Liver (tissue), 9 donors: ENCODE measurements around the gene AP5S1. TPM values are rescaled to one million over a fixed set of nuclear protein-coding genes. Genes with fewer than 3 reads are reported as not detected.

Experiments used
- DNase-seq: peaks from one replicate; pipeline ENCODE4 v3.0.0-alpha.2; 2017; ENCODE audit warnings: low spot score
- H3K27ac ChIP-seq, 2 donors: one replicate each; pipeline ENCODE4 v1.7.0; 2013; ENCODE audit warnings: inconsistent platforms in 2 of 2, low read length in 2 of 2, control low read depth in 1 of 2, low read depth in 1 of 2, mild to moderate bottlenecking in 1 of 2
- H3K27me3 ChIP-seq, 4 donors: one replicate each; pipeline versions ENCODE4 v1.6.1 to v1.7.0; 2013; ENCODE audit warnings: low read length in 3 of 4, inconsistent platforms in 1 of 4, mild to moderate bottlenecking in 1 of 4, moderate library complexity in 1 of 4; ENCODE audit not compliant: control insufficient read depth in 4 of 4, insufficient read depth in 4 of 4
- H3K36me3 ChIP-seq, 4 donors: one replicate each; pipeline versions ENCODE4 v1.6.1 to v1.7.0; 2013; ENCODE audit warnings: low read length in 3 of 4, mild to moderate bottlenecking in 3 of 4, low read depth in 1 of 4, moderate library complexity in 1 of 4; ENCODE audit not compliant: control insufficient read depth in 4 of 4, insufficient read depth in 3 of 4
- H3K4me1 ChIP-seq, 4 donors: one replicate each; pipeline versions ENCODE4 v1.6.1 to v1.7.0; 2013; ENCODE audit warnings: low read length in 3 of 4, mild to moderate bottlenecking in 3 of 4, moderate library complexity in 1 of 4; ENCODE audit not compliant: control insufficient read depth in 4 of 4, insufficient read depth in 4 of 4
- H3K4me3 ChIP-seq, 3 donors: one replicate each; pipeline versions ENCODE4 v1.6.1 to v1.7.0; 2013; ENCODE audit warnings: low read length in 3 of 3, control low read depth in 1 of 3, low read depth in 1 of 3, mild to moderate bottlenecking in 1 of 3
- H3K9ac ChIP-seq, 2 donors: one replicate each; pipeline ENCODE4 v1.7.0; 2013; ENCODE audit warnings: low read length in 2 of 2, mild to moderate bottlenecking in 2 of 2, moderate library complexity in 2 of 2, control low read depth in 1 of 2, low read depth in 1 of 2
- H3K9me3 ChIP-seq, 4 donors: one replicate each; pipeline versions ENCODE4 v1.6.1 to v1.7.0; 2013; ENCODE audit warnings: low read length in 3 of 4; ENCODE audit not compliant: control insufficient read depth in 4 of 4
- EGR1 ChIP-seq, 2 donors: IDR thresholded peaks; 2 replicates each; pipeline ENCODE4 v1.6.1; 2016 to 2018; ENCODE audit warnings: antibody characterized with exemption in 2 of 2, low read depth in 2 of 2
- FOXA1 ChIP-seq: IDR thresholded peaks from 2 replicates; pipeline ENCODE4 v1.6.1; 2016; ENCODE audit warnings: antibody characterized with exemption
- FOXA2 ChIP-seq: IDR thresholded peaks from 2 replicates; pipeline ENCODE4 v1.6.1; 2016; ENCODE audit warnings: antibody characterized with exemption
- GABPA ChIP-seq, 2 donors: IDR thresholded peaks in 1 of 2; conservative IDR thresholded peaks in 1 of 2; 2 replicates each; pipeline ENCODE4 v1.6.1; 2016; ENCODE audit warnings: antibody characterized with exemption in 2 of 2, mild to moderate bottlenecking in 1 of 2, moderate library complexity in 1 of 2
- HNF4A ChIP-seq, 2 donors: conservative IDR thresholded peaks; 2 replicates each; pipeline ENCODE4 v1.6.1; 2016; ENCODE audit warnings: antibody characterized with exemption in 2 of 2, mild to moderate bottlenecking in 2 of 2
- HNF4G ChIP-seq: IDR thresholded peaks from 2 replicates; pipeline ENCODE4 v1.6.1; 2016; ENCODE audit warnings: antibody characterized with exemption
- JUND ChIP-seq, 2 donors: IDR thresholded peaks; 2 replicates each; pipeline ENCODE4 v1.6.1; 2016; ENCODE audit warnings: antibody characterized with exemption in 2 of 2
- NR2F2 ChIP-seq: IDR thresholded peaks from 2 replicates; pipeline ENCODE4 v1.6.1; 2016; ENCODE audit warnings: antibody characterized with exemption
- RAD21 ChIP-seq, 2 donors: IDR thresholded peaks; 2 replicates each; pipeline ENCODE4 v1.6.1; 2016; ENCODE audit warnings: antibody characterized with exemption in 2 of 2, mild to moderate bottlenecking in 2 of 2
- RXRA ChIP-seq, 2 donors: IDR thresholded peaks; 2 replicates each; pipeline ENCODE4 v1.6.1; 2017 to 2018; ENCODE audit warnings: antibody characterized with exemption in 2 of 2, mild to moderate bottlenecking in 1 of 2
- SP1 ChIP-seq: IDR thresholded peaks from 2 replicates; pipeline ENCODE4 v1.6.1; 2018; ENCODE audit warnings: antibody characterized with exemption, mild to moderate bottlenecking
- TAF1 ChIP-seq: conservative IDR thresholded peaks from 2 replicates; pipeline ENCODE4 v1.6.1; 2016; ENCODE audit warnings: antibody characterized with exemption, mild to moderate bottlenecking
- YY1 ChIP-seq: IDR thresholded peaks from 2 replicates; pipeline ENCODE4 v1.6.1; 2016; ENCODE audit warnings: antibody characterized with exemption, mild to moderate bottlenecking
- WGBS: extraction: QIAGEN DNeasy Blood & Tissue Kit; methylation state at CpG from one replicate; pipeline ENCODE4 v1.1.7; 2013; 5-methylcytosine and 5-hydroxymethylcytosine counted together
- polyA plus RNA-seq, 2 donors: library from polyadenylated mRNA; stranded (reverse) in 1 of 2; unstranded in 1 of 2; fragments of 200-250 nt in 1 of 2; fragments of >200 nt in 1 of 2; fragmentation: Nextera tagmentation in 1 of 2; extraction: Ambion mirVana in 1 of 2; gene quantifications; one replicate each; pipeline versions ENCODE4 v1.2.1 to v1.2.3, GENCODE V29; 2013 to 2015
- total RNA-seq, 2 donors: library from RNA; depleted of rRNA; stranded (reverse); fragments of >200 nt; gene quantifications; one replicate each; pipeline ENCODE4 v1.2.3, GENCODE V29; 2014
- TF ChIP-seq, protein P1 (sequence below): IDR thresholded peaks from 2 replicates; pipeline ENCODE4 v1.6.1; 2016; ENCODE audit warnings: antibody characterized with exemption, mild to moderate bottlenecking
- TF ChIP-seq, protein P2 (sequence below): IDR thresholded peaks from 2 replicates; pipeline ENCODE4 v1.6.1; 2016; ENCODE audit warnings: antibody characterized with exemption
- TF ChIP-seq, protein P3 (sequence below): IDR thresholded peaks from 2 replicates; pipeline ENCODE4 v1.6.1; 2016; ENCODE audit warnings: antibody characterized with exemption
- TF ChIP-seq, protein P4 (sequence below): IDR thresholded peaks from 2 replicates; pipeline ENCODE4 v1.6.1; 2016; ENCODE audit warnings: antibody characterized with exemption
- TF ChIP-seq, protein P5 (sequence below): fragments of 150-350 bp; IDR thresholded peaks from 2 replicates; pipeline ENCODE4 v1.5.1; 2017; ENCODE audit warnings: improper control_type of control experiment, low read depth, low read length; ENCODE audit not compliant: missing input control
- donor health status: healthy.
- donor health status: healthy.
- donor health status: healthy.
- donor health status: healthy.
- donor health status: healthy.

AP5S1 gene
- total and polyA plus RNA-seq, 4 donors, result 9.1 to 14.5 (median 11.1) TPM

DNA sequence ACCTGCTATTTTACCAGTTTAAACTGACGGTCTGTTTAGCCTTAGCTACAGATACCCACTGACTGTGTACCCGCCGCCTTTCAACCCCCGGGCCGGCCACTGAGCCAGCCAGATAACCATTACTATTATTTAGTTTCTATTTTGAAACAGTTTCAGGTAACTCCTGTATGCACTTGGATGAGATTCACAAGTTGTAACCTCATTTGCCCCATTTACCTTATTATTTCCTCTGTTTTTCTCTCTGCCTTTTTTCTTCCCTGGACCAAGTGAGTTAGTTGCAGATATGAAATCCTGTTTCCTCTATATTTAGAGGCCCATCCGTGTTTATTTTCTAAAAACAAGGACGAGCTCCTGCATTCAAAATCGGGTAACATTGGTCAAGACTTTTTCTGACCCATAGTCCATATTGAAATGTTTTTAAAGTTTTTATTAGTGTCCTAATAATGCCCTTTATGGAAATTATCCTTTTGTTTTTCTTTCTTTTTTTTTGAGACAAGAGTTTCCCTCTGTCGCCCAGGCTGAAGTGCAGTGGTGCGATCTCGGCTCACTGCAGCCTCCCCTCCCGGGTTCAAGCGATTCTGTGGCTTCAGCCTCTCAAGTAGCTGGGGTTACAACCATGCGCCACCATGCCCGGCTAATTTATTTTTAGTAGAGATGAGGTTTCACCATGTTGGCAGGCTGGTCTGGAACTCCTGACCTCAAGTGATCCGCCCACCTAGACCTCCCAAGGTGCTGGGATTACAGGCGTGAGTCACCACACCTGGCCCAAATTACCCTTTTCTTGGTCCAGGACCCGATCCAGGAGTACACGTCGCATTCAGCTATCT is 767 bp downstream of the AP5S1 start:
- DNase-seq, result no peak
- peak overlapping the region; percentile 96 to 99 for H3K27ac ChIP-seq
- H3K4me1 ChIP-seq, result peaks cover 0 to 21% (median 13%) of the 10 kb centered on the region in 4 donors
- TF ChIP-seq HNF4G (no peak), YY1 (peak; percentile 10), FOXA2 (no peak), HNF4A (conservative IDR thresholded peaks at IDR 0.05) (no peak), TAF1 (peak; percentile 59), RAD21 (IDR thresholded peaks at IDR 0.05) (peak; percentile 34 to 47), NR2F2 (peak; percentile 31), RXRA (IDR thresholded peaks at IDR 0.05) (peak; percentile 26 to 40), SP1 (no peak), JUND (IDR thresholded peaks at IDR 0.05) (no peak), EGR1 (IDR thresholded peaks at IDR 0.05; ENCODE audit: low read depth in 2 of 2) (no peak), FOXA1 (no peak), GABPA (IDR thresholded peaks at IDR 0.05 in 1 of 2, conservative IDR thresholded peaks at IDR 0.05 in 1 of 2) (no peak)
- TF ChIP-seq, protein P1, sequence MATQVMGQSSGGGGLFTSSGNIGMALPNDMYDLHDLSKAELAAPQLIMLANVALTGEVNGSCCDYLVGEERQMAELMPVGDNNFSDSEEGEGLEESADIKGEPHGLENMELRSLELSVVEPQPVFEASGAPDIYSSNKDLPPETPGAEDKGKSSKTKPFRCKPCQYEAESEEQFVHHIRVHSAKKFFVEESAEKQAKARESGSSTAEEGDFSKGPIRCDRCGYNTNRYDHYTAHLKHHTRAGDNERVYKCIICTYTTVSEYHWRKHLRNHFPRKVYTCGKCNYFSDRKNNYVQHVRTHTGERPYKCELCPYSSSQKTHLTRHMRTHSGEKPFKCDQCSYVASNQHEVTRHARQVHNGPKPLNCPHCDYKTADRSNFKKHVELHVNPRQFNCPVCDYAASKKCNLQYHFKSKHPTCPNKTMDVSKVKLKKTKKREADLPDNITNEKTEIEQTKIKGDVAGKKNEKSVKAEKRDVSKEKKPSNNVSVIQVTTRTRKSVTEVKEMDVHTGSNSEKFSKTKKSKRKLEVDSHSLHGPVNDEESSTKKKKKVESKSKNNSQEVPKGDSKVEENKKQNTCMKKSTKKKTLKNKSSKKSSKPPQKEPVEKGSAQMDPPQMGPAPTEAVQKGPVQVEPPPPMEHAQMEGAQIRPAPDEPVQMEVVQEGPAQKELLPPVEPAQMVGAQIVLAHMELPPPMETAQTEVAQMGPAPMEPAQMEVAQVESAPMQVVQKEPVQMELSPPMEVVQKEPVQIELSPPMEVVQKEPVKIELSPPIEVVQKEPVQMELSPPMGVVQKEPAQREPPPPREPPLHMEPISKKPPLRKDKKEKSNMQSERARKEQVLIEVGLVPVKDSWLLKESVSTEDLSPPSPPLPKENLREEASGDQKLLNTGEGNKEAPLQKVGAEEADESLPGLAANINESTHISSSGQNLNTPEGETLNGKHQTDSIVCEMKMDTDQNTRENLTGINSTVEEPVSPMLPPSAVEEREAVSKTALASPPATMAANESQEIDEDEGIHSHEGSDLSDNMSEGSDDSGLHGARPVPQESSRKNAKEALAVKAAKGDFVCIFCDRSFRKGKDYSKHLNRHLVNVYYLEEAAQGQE, result no peak
- TF ChIP-seq, protein P2, sequence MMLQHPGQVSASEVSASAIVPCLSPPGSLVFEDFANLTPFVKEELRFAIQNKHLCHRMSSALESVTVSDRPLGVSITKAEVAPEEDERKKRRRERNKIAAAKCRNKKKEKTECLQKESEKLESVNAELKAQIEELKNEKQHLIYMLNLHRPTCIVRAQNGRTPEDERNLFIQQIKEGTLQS, result no peak
- TF ChIP-seq, protein P3, sequence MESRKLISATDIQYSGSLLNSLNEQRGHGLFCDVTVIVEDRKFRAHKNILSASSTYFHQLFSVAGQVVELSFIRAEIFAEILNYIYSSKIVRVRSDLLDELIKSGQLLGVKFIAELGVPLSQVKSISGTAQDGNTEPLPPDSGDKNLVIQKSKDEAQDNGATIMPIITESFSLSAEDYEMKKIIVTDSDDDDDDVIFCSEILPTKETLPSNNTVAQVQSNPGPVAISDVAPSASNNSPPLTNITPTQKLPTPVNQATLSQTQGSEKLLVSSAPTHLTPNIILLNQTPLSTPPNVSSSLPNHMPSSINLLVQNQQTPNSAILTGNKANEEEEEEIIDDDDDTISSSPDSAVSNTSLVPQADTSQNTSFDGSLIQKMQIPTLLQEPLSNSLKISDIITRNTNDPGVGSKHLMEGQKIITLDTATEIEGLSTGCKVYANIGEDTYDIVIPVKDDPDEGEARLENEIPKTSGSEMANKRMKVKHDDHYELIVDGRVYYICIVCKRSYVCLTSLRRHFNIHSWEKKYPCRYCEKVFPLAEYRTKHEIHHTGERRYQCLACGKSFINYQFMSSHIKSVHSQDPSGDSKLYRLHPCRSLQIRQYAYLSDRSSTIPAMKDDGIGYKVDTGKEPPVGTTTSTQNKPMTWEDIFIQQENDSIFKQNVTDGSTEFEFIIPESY, result peak; percentile 14
- TF ChIP-seq, protein P4, sequence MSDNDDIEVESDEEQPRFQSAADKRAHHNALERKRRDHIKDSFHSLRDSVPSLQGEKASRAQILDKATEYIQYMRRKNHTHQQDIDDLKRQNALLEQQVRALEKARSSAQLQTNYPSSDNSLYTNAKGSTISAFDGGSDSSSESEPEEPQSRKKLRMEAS, result no peak
- TF ChIP-seq, protein P5, sequence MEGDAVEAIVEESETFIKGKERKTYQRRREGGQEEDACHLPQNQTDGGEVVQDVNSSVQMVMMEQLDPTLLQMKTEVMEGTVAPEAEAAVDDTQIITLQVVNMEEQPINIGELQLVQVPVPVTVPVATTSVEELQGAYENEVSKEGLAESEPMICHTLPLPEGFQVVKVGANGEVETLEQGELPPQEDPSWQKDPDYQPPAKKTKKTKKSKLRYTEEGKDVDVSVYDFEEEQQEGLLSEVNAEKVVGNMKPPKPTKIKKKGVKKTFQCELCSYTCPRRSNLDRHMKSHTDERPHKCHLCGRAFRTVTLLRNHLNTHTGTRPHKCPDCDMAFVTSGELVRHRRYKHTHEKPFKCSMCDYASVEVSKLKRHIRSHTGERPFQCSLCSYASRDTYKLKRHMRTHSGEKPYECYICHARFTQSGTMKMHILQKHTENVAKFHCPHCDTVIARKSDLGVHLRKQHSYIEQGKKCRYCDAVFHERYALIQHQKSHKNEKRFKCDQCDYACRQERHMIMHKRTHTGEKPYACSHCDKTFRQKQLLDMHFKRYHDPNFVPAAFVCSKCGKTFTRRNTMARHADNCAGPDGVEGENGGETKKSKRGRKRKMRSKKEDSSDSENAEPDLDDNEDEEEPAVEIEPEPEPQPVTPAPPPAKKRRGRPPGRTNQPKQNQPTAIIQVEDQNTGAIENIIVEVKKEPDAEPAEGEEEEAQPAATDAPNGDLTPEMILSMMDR, result no peak
- no peaks in the 10 kb centered on the region for H3K27me3 ChIP-seq
- peak overlapping the region; percentile 66 to 99 for H3K9ac ChIP-seq
- no peaks in the 10 kb centered on the region for H3K9me3 ChIP-seq
- 43% methylated on average over 20 of the region's 20 CpGs for WGBS
- peak overlapping the region; percentile 82 to 90 (median 84) for H3K4me3 ChIP-seq
- H3K36me3 ChIP-seq, result peaks cover 3 to 35% (median 16%) of the 10 kb centered on the region in 4 donors
